ENCODE measurements around the gene ABCA2.

Gene ABCA2

DNA sequence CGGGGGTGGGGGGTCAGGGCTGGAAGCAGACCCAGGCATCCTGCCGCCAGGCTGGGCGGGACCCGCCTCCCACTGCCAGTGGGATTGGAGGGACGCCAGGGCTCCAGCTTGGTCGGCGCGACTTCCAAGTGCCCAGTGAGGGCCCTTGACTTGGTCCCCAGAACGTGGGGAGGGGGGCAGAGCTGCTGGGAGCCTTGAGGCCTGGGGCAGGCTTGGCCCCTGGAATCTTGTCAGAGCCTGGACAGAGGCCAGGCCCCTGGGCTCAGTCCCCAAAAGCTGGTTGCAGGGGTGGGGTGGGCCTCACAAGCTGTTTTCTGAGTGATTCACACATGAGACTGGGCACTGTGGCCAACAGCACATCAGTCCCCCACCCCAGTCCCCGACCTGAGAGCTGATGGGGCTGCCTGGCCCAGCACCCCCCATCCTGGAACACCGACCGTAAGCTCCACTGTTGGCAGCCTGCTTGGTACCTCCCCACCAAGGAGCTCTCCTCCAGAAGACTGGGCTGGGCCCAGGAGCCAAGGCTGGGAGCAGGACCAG is 32.2 kb downstream of the ABCA2 start:
- ATAC-seq, result peak; percentile 35
- TF ChIP-seq ZNF8 (CRISPR knock-in tag; IDR thresholded peaks at IDR 0.05), result no peak
- TF ChIP-seq BACH2 (CRISPR knock-in tag; IDR thresholded peaks at IDR 0.05; ENCODE audit: borderline replicate concordance), result no peak
- no peak for TF ChIP-seq ZFP30 (CRISPR knock-in tag; IDR thresholded peaks at IDR 0.05)
- no peak for TF ChIP-seq TOX (CRISPR knock-in tag; IDR thresholded peaks at IDR 0.05; ENCODE audit: borderline replicate concordance)

DNA sequence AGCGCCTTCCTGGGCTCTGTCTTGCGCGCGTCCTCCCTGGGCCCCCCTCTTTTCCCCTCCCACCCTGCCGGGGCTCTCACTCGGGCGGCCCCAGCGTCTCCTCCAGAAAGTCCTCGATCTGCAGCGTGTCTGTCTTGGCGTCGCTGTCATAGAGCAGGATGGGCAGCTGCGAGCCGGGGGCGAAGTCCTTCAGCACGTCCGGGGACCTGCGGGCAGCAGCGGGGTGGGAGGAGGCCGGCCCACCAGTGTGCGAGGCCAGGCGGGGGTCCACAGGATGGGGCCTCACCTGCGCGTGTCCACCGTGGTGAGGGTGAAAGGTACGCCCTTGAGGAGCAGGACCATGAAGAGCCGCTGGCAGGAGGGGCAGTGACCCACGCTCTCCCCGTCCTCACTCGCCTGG is 32.7 kb downstream of the ABCA2 start:
- TF ChIP-seq, protein P1, sequence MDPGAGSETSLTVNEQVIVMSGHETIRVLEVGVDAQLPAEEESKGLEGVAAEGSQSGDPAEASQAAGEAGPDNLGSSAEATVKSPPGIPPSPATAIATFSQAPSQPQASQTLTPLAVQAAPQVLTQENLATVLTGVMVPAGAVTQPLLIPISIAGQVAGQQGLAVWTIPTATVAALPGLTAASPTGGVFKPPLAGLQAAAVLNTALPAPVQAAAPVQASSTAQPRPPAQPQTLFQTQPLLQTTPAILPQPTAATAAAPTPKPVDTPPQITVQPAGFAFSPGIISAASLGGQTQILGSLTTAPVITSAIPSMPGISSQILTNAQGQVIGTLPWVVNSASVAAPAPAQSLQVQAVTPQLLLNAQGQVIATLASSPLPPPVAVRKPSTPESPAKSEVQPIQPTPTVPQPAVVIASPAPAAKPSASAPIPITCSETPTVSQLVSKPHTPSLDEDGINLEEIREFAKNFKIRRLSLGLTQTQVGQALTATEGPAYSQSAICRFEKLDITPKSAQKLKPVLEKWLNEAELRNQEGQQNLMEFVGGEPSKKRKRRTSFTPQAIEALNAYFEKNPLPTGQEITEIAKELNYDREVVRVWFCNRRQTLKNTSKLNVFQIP (CRISPR knock-in tag; IDR thresholded peaks at IDR 0.05; ENCODE audit: borderline replicate concordance, low read depth), result no peak
- no peak for TF ChIP-seq CSDC2 (CRISPR knock-in tag; IDR thresholded peaks at IDR 0.05)
- no peak for ATAC-seq

DNA sequence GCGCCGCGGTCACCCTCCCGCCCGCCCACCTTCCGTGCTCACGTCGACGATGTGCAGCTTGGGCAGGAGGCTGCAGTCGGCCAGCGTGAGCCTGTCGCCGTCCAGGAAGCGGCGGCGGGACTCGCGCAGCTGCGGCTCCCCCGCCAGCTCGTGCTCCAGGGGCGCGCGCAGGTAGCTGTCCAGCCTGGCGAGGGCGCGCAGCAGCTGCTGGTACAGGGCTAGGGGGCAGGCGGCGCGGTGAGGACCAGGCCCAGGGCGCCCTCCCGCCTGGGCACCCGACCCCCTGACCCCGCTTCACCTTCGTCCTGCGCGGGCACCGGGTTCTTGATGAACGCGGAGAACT is 33.2 kb downstream of the ABCA2 start:
- ATAC-seq, result no peak
- no peak for TF ChIP-seq CSRNP3 (CRISPR knock-in tag; IDR thresholded peaks at IDR 0.05)
- no peak for TF ChIP-seq ZNF8 (CRISPR knock-in tag; IDR thresholded peaks at IDR 0.05)
- no peak for TF ChIP-seq OSR1 (CRISPR knock-in tag; IDR thresholded peaks at IDR 0.05)
- TF ChIP-seq TSHZ2 (CRISPR knock-in tag; IDR thresholded peaks at IDR 0.05), result no peak
- TF ChIP-seq CSDC2 (CRISPR knock-in tag; IDR thresholded peaks at IDR 0.05), result no peak
- TF ChIP-seq ZNF565 (CRISPR knock-in tag; conservative IDR thresholded peaks at IDR 0.05; ENCODE audit: low read depth), result no peak
- no peak for TF ChIP-seq ZC3H10 (CRISPR knock-in tag; IDR thresholded peaks at IDR 0.05)
- TF ChIP-seq GLIS3 (CRISPR knock-in tag; IDR thresholded peaks at IDR 0.05), result no peak

DNA sequence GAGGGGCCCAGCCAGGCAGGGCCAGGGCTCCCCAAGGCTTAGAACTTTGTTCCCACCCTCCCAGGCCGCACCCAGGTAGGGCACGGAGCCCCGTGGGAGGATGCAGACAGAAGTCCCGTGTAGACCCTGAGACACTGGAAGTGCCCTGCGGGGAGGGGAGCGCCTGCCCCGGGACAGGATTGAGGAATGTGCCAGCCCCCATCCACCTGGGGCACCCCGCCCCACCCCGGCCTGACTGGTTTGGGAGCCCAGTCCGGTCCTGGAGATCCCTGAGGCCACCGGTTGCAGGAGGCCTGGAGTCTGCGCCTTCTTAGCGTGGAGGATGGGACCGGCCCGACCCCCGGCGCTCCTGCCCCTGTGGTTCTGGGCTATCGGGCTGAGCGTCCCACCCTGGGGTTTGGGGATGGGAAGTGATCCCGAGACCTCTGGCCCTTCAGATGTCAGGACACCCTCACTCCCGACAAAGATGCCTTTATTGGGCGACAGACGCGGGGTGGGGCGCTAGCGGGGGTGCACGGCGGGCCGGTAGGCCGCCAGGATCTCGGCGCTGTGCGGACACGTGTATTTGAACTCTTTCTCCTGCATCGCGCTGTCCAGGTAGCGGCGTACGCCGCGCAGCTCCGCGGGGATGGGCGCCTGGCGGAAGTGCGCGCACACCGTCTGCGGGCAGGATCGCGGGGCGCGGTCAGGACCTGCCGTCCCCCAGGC is 33.7 kb downstream of the ABCA2 start:
- no peak for ATAC-seq
- TF ChIP-seq TOX (CRISPR knock-in tag; IDR thresholded peaks at IDR 0.05; ENCODE audit: borderline replicate concordance), result no peak

DNA sequence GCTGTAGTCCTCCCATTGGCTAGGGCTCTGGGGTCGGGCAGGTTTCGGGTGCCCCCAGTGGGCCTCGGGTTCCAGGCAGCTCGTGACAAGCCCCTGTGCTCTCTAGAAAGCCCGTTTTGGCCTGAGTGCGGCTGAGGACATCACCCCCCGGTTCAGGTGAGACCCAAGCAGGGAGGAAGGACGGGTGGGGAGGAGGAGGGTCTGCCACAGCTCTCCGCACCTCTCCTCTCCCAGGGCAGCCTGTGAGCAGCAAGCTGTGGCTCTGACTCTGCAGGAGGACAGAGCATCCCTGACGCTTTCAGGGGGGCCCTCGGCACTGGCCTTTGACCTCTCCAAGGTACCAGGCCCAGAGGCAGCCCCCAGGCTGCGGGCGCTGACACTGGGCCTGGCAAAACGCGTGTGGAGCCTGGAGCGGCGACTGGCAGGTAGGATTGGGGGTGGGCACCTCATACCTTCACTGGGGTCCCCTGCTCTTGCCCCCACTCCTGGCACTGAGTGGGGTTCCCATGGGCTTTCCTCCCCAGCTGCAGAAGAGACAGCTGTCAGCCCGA is 35.1 kb downstream of the ABCA2 start:
- no peak for ATAC-seq
- TF ChIP-seq ZFP30 (CRISPR knock-in tag; IDR thresholded peaks at IDR 0.05) (no peak), OSR1 (CRISPR knock-in tag; IDR thresholded peaks at IDR 0.05) (no peak), ZC3H10 (CRISPR knock-in tag; IDR thresholded peaks at IDR 0.05) (no peak), ISL1 (CRISPR knock-in tag; IDR thresholded peaks at IDR 0.05) (no peak), CSRNP3 (CRISPR knock-in tag; IDR thresholded peaks at IDR 0.05) (no peak), BACH2 (CRISPR knock-in tag; IDR thresholded peaks at IDR 0.05; ENCODE audit: borderline replicate concordance) (no peak), TSHZ2 (CRISPR knock-in tag; IDR thresholded peaks at IDR 0.05) (no peak), ZNF70 (CRISPR knock-in tag; IDR thresholded peaks at IDR 0.05) (no peak), GLIS3 (CRISPR knock-in tag; IDR thresholded peaks at IDR 0.05) (no peak), ZNF565 (CRISPR knock-in tag; conservative IDR thresholded peaks at IDR 0.05; ENCODE audit: low read depth) (no peak), TCF4 (CRISPR knock-in tag; IDR thresholded peaks at IDR 0.05; ENCODE audit: borderline replicate concordance) (no peak), ESRRG (CRISPR knock-in tag; IDR thresholded peaks at IDR 0.05) (no peak)
- TF ChIP-seq, protein P1 (CRISPR knock-in tag; IDR thresholded peaks at IDR 0.05; ENCODE audit: borderline replicate concordance, low read depth), result no peak
- TF ChIP-seq, protein P2, sequence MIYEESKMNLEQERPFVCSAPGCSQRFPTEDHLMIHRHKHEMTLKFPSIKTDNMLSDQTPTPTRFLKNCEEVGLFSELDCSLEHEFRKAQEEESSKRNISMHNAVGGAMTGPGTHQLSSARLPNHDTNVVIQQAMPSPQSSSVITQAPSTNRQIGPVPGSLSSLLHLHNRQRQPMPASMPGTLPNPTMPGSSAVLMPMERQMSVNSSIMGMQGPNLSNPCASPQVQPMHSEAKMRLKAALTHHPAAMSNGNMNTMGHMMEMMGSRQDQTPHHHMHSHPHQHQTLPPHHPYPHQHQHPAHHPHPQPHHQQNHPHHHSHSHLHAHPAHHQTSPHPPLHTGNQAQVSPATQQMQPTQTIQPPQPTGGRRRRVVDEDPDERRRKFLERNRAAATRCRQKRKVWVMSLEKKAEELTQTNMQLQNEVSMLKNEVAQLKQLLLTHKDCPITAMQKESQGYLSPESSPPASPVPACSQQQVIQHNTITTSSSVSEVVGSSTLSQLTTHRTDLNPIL (CRISPR knock-in tag; IDR thresholded peaks at IDR 0.05; ENCODE audit: low read depth), result no peak

Data from SK-N-SH treated with all-trans-retinoic acid at 6 μM for 48 hours (cell line).